HG03039 (cell line): Measurements from ENCODE around the gene LAMA3.

Experiments used
- ATAC-seq: cut with Tn5 transposase; IDR thresholded peaks from one replicate; pipeline ENCODE4 v1.9.1; 2021; ENCODE audit warnings: mild to moderate bottlenecking, moderate library complexity; ENCODE audit not compliant: unreplicated experiment

Gene LAMA3

GRCh38 chr18:23990474-23991410, 301.5 kb downstream of the LAMA3 start:
- no peak for ATAC-seq

- ATAC-seq, result no peak
These were observed 303.1 kb downstream of the LAMA3 start for GRCh38 chr18:23992089-23992940.

- no peak for ATAC-seq
These were observed 303.7 kb downstream of the LAMA3 start for GRCh38 chr18:23992941-23993280.

GRCh38 chr18:23994361-23994902, 305.2 kb downstream of the LAMA3 start:
- no peak for ATAC-seq

GRCh38 chr18:23995180-23995579, 305.9 kb downstream of the LAMA3 start:
- ATAC-seq, result no peak

- no peak for ATAC-seq
These were observed 308.8 kb downstream of the LAMA3 start for GRCh38 chr18:23998018-23998417.

- ATAC-seq, result no peak
These were observed 309.6 kb downstream of the LAMA3 start for GRCh38 chr18:23998820-23999219.

GRCh38 chr18:24000613-24001490, 311.6 kb downstream of the LAMA3 start:
- no peak for ATAC-seq

- no peak for ATAC-seq
These were observed 313.2 kb downstream of the LAMA3 start for GRCh38 chr18:24002479-24002878.

- ATAC-seq, result no peak
These were observed 314.0 kb downstream of the LAMA3 start for GRCh38 chr18:24003288-24003687.

- no peak for ATAC-seq
These were observed 314.8 kb downstream of the LAMA3 start for GRCh38 chr18:24003903-24004640.
